Endothelial cell of umbilical vein (primary cell): Measurements from ENCODE around the gene CFAP99. TPM values are rescaled to one million over a fixed set of nuclear protein-coding genes. Genes with fewer than 3 reads are reported as not detected.

Source experiments
- BruUV-seq: library from RNA; stranded (reverse); fragments of 400-500 nt; replicated peaks from 2 replicates; lab custom pipeline; 2021; lab: Mats Ljungman, UMichigan
- CTCF ChIA-PET: fragments of 300-600, 350-600 bp; sonication (Branson Sonifier 250); formaldehyde crosslinking; loops from one replicate; lab custom pipeline; 2021; ENCODE audit warnings: antibody characterized with exemption, inconsistent platforms; lab: Charles Lee
- POLR2A ChIA-PET: fragments of 300-600, 350-600 bp; sonication (Branson Sonifier 250); formaldehyde crosslinking; loops from one replicate; lab custom pipeline; 2021; ENCODE audit warnings: antibody characterized with exemption, inconsistent platforms; lab: Charles Lee
- DNase-seq: peaks from one replicate; pipeline ENCODE4 v3.0.0-alpha.2; 2011; ENCODE audit warnings: low read depth, low spot score
- FAIRE-seq: peaks from 2 replicates; lab custom pipeline; 2011; peaks lifted over from hg19 to GRCh38; lab: Jason Lieb, UNC
- H2AFZ ChIP-seq: 2 replicates; pipeline ENCODE4 v1.6.0; 2012; ENCODE audit warnings: low read depth, low read length, control low read depth, inconsistent platforms
- H3K27ac ChIP-seq: 2 replicates; pipeline ENCODE4 v1.5.1; 2011; ENCODE audit warnings: low read depth, mild to moderate bottlenecking, control low read depth, low read length, moderate library complexity; ENCODE audit not compliant: insufficient read depth
- H3K27me3 ChIP-seq, 2 experiments: 2 replicates each; pipeline versions ENCODE4 v1.6.0 to v1.6.1; 2011; ENCODE audit warnings: low read length in 2 of 2, mixed read lengths in 1 of 2; ENCODE audit not compliant: control insufficient read depth in 2 of 2, insufficient read depth in 2 of 2
- H3K36me3 ChIP-seq, 2 experiments: 2 replicates in 1 of 2; 3 replicates in 1 of 2; pipeline ENCODE4 v1.5.1; 2011; ENCODE audit warnings: low read length in 2 of 2, mild to moderate bottlenecking in 1 of 2, moderate library complexity in 1 of 2; ENCODE audit not compliant: control insufficient read depth in 2 of 2, insufficient read depth in 2 of 2; ENCODE audit errors: extremely low read depth in 1 of 2
- H3K4me1 ChIP-seq: 3 replicates; pipeline ENCODE4 v1.5.1; 2011; ENCODE audit warnings: mild to moderate bottlenecking, low read length; ENCODE audit not compliant: control insufficient read depth, insufficient read depth; ENCODE audit errors: extremely low read depth
- H3K4me2 ChIP-seq: 2 replicates; pipeline ENCODE4 v1.6.1; 2011; ENCODE audit warnings: low read length, control low read depth, mixed read lengths; ENCODE audit not compliant: insufficient read depth
- H3K4me3 ChIP-seq, 3 experiments: fragments of 200-600 bp in 1 of 3; sonication (generic), shearing (Covaris generic) in 1 of 3; replicated peaks in 1 of 3; 2 replicates each; pipeline ENCODE4 v1.5.1; 2011 to 2016; ENCODE audit warnings: control low read depth in 3 of 3, low read length in 3 of 3, mild to moderate bottlenecking in 2 of 3, inconsistent platforms in 1 of 3, low read depth in 1 of 3, moderate library complexity in 1 of 3; ENCODE audit not compliant: insufficient read depth in 1 of 3
- H3K79me2 ChIP-seq: 2 replicates; pipeline ENCODE4 v1.6.0; 2012; ENCODE audit warnings: low read length, inconsistent platforms; ENCODE audit not compliant: control insufficient read depth, insufficient read depth
- H3K9ac ChIP-seq: replicated peaks from 2 replicates; pipeline ENCODE3; 2011; ENCODE audit warnings: low read length, control low read depth; ENCODE audit not compliant: insufficient read depth; ENCODE audit errors: extremely low read depth
- H3K9me1 ChIP-seq: replicated peaks from 3 replicates; pipeline ENCODE4 v1.6.0; 2011; ENCODE audit warnings: mild to moderate bottlenecking, low read length; ENCODE audit not compliant: control insufficient read depth, insufficient read depth; ENCODE audit errors: extremely low read depth
- H3K9me3 ChIP-seq: replicated peaks from 2 replicates; pipeline ENCODE4 v1.5.1; 2012; ENCODE audit warnings: low read length, inconsistent platforms; ENCODE audit not compliant: control insufficient read depth, insufficient read depth
- H4K20me1 ChIP-seq: replicated peaks from 2 replicates; pipeline ENCODE3; 2011; ENCODE audit warnings: mild to moderate bottlenecking, low read length; ENCODE audit not compliant: control insufficient read depth, insufficient read depth; ENCODE audit errors: extremely low read depth
- CTCF ChIP-seq, 2 donors: IDR thresholded peaks; 1 replicate in 1 of 2; 2 replicates in 1 of 2; pipeline ENCODE4 v1.5.1; 2011; ENCODE audit warnings: low read length in 2 of 2, mild to moderate bottlenecking in 2 of 2, moderate library complexity in 2 of 2, control low read depth in 1 of 2, inconsistent platforms in 1 of 2, low read depth in 1 of 2; ENCODE audit not compliant: insufficient read depth in 1 of 2; ENCODE audit errors: extremely low read depth in 1 of 2
- EZH2 ChIP-seq: IDR thresholded peaks from 2 replicates; pipeline ENCODE4 v1.6.1; 2012; ENCODE audit warnings: borderline replicate concordance, low read depth, mild to moderate bottlenecking, moderate library complexity, low read length, inconsistent platforms; ENCODE audit not compliant: severe bottlenecking
- FOS ChIP-seq: IDR thresholded peaks from 2 replicates; pipeline ENCODE4 v1.6.1; 2011; ENCODE audit warnings: mild to moderate bottlenecking, low read length, moderate library complexity, borderline replicate concordance; ENCODE audit not compliant: insufficient read depth
- GATA2 ChIP-seq: IDR thresholded peaks from 2 replicates; pipeline ENCODE4 v1.7.0; 2011; ENCODE audit warnings: low read depth, mild to moderate bottlenecking, moderate library complexity, mixed read lengths, low read length; ENCODE audit not compliant: insufficient read length, insufficient read depth
- JUN ChIP-seq: IDR thresholded peaks from 2 replicates; pipeline ENCODE4 v1.6.1; 2011; ENCODE audit warnings: borderline replicate concordance, low read depth; ENCODE audit not compliant: insufficient read length, insufficient read depth
- MAX ChIP-seq: IDR thresholded peaks from 2 replicates; pipeline ENCODE4 v1.6.1; 2011; ENCODE audit not compliant: insufficient read depth, insufficient read length
- MYC ChIP-seq: IDR thresholded peaks from one replicate; pipeline ENCODE4 v1.6.1; 2011; ENCODE audit warnings: mild to moderate bottlenecking, low read depth, low read length
- POLR2A ChIP-seq: IDR thresholded peaks from 2 replicates; pipeline ENCODE4 v1.6.1; 2012; ENCODE audit warnings: low read depth, mild to moderate bottlenecking, control low read depth, low read length
- POLR2AphosphoS5 ChIP-seq: IDR thresholded peaks from 2 replicates; pipeline ENCODE4 v1.6.1; 2012; ENCODE audit warnings: low read depth, mild to moderate bottlenecking, control low read depth, low read length, moderate library complexity; ENCODE audit not compliant: insufficient read depth
- dilution Hi-C: fragments of 300-500 bp; cut with MboI; formaldehyde crosslinking; loops from one replicate; pipeline ENCODE4 v1.15.0; 2019; ENCODE audit warnings: low sequenced_read_pairs; ENCODE audit not compliant: extremely low pct_ligation_motif_present
- intact Hi-C: fragments of 100-400 bp; cut with micrococcal nuclease; formaldehyde crosslinking; loops from one replicate; pipeline ENCODE4 v1.10.0; 2022
- polyA plus RNA-seq, 4 experiments: library from polyadenylated mRNA; depleted of rRNA in 3 of 4; stranded (reverse) in 3 of 4; unstranded in 1 of 4; fragments of >200 nt; gene quantifications; 2 replicates each; pipeline versions ENCODE4 v1.2.1 to v1.2.3, GENCODE V29; 2011 to 2012; ENCODE audit warnings: missing spikeins in 1 of 4
- total RNA-seq: library from RNA; stranded (reverse); gene quantifications from 2 replicates; pipeline ENCODE4 v1.2.3, GENCODE V29; 2021

Gene CFAP99
- total and polyA plus RNA-seq, 2 donors (not counting 3 experiments of a cell fraction or from before 2014, with no cell fraction given) = 0.03 TPM; not detected in 1

GRCh38 chr4:2482693-2483092, 63.9 kb downstream of the CFAP99 start:
- Histone ChIP-seq H3K9me1 (no peaks in the 10 kb centered on the region), H3K9me3 (no peaks in the 10 kb centered on the region), H4K20me1 (peaks cover 9% of the 10 kb centered on the region), H3K36me3 (no peaks in the 10 kb centered on the region), H3K4me2 (peak overlapping the region; percentile 47), H3K4me1 (peaks cover 31% of the 10 kb centered on the region), H3K4me3 (no peak overlapping the region), H3K9ac (no peak overlapping the region), H2AFZ (no peak overlapping the region), H3K27me3 (no peaks in the 10 kb centered on the region), H3K79me2 (peaks cover 99% of the 10 kb centered on the region), H3K27ac (peak overlapping the region; percentile 39)
- peak; percentile 68 for DNase-seq
- peak; percentile 85 for FAIRE-seq
- intact Hi-C loops = loop anchor here (2.0 kb wide), 1 partner anchor 14 kb away; the partner anchor contains the start of gene RNF4
- POLR2A ChIA-PET = no interaction called here
- TF ChIP-seq MYC (no peak), MAX (no peak), POLR2AphosphoS5 (no peak), GATA2 (no peak), JUN (no peak), EZH2 (no peak), CTCF (IDR thresholded peaks at IDR 0.05; ENCODE audit: extremely low read depth in 1 of 2, insufficient read depth in 1 of 2, low read depth in 1 of 2, low read length in 2 of 2) (no peak), FOS (no peak), POLR2A (no peak)
- BruUV-seq = no TSS peak
- dilution Hi-C loops = no loop called here
- CTCF ChIA-PET = interaction anchor here (0.7 to 1.8 kb wide), 4 partner anchors 10 to 23 kb away, joined by 3 to 11 read pairs (median 3); no protein-coding TSS in a partner anchor
